RPMI8226 (cell line): ENCODE results near the gene CYBA.

Source experiments
- DNase-seq: peaks from one replicate; pipeline ENCODE4 v3.0.0-alpha.2; 2015

The CYBA gene

DNA sequence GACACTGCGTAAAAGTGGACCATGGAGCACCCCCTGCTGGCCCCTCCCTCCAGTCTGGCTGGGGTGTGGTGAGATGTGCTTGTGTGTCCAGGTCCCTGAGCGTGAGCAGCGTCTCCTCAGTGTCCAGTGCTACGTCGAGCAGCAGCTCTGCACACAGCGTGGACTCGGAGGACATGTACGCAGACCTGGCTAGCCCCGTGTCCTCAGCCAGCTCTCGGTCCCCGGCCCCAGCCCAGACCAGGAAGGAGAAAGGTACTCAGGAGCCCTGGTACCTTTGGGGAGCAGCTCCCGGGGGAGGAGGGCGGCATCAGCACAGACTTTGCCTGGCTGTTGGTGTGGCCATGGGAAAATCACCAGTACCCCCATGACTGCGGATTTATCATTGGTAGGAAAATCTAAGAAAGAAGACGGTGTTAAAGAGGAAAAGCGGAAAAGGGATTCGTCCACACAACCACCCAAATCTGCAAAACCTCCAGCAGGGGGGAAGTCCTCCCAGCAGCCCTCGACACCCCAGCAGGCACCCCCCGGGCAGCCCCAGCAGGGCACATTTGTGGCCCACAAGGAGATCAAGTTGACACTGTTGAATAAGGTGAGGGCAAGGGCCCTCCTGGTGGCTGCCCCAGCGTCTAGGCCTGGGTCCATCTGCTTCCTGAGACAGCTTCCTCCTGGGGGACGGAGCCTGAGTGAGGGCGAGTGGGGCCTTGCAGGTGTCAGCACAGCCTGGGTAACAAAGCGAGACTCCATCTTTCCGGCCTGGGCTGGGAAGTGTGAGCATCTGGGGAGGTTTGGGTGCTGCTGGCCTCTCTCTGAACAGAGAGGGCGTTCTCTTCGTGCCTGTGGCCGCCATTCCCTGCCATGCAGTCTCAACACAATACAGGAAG lies 23.1 kb downstream of the CYBA start:
- DNase-seq: no peak

DNA sequence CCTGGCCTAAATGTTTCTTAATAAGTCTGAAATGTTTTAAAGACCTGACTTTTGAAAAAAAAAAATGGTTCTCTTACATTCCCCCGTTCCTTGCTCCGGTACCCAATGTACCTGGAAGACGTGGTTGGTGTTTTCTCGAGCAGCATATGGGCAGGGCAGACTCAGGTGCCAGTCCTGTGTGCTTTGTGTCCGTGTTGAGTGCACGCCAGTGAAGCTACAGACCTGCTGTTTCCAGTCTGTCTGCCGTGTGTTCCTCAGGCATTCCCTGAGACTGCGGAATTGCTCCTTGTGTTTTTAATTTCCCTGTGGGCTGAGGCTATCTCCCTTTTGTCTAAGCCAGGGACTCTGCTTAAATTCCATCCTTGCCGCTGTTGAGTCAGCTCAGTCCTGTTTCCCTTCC lies 24.2 kb downstream of the CYBA start:
- no peak for DNase-seq

GRCh38 chr16:88624977-88625576 lies 25.8 kb downstream of the CYBA start:
- no peak for DNase-seq

DNA sequence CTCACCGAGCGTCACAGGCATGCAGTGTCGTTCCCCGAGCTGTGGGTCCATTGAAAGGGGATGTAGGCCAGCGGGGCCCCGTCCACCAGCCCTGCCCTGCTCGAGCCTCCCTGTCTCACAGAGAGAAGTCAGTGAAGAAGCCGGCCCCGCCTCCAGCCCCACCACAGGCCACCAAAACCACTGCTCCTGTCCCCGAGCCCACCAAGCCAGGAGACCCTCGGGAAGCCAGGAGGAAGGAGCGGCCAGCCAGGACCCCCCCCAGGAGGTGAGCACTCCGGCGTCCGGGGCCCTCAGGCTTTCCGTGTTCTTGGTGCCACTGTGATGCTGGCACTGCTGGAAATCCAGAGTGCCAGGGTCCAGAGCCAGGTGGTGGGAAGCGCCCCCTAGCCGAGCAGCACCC lies 26.4 kb downstream of the CYBA start:
- no peak for DNase-seq

DNA sequence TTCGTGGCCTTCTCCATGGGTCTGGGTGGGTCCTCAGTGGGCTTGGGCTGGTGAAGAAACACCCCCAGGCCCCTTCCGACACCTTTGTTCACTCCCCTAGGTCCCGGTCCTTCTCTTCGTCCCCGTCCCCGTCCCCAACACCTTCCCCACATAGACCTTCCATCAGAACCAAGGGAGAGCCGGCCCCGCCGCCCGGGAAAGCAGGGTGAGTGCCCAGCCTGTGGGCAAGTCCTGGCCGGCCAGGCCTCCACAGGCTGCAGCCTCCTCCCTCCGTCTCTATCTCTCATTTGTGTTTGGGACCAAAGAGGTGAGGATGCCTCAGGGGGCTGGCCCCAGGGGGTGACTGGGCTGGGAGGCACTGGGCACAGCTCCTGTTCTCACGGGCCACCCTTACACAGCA lies 27.0 kb downstream of the CYBA start:
- DNase-seq: no peak

GRCh38 chr16:88622866-88623265 lies 28.0 kb downstream of the CYBA start:
- no peak for DNase-seq

DNA sequence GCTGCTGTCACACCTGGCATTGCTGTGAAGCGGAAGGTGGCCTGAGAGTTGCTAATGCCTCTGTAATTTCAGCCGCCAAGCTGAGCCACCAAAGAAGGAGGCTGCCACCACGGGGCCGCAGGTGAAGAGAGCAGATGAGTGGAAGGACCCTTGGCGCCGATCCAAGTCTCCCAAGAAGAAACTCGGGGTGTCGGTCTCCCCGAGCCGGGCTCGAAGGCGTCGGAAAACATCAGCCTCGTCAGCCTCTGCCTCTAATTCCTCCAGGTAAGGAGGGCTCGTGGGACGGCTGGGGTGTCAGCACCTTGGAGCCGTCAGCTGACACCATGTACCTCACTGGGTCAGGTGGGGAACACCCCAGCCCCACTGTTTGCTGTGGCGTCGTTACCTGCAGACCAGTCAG lies 28.7 kb downstream of the CYBA start:
- DNase-seq: no peak

DNA sequence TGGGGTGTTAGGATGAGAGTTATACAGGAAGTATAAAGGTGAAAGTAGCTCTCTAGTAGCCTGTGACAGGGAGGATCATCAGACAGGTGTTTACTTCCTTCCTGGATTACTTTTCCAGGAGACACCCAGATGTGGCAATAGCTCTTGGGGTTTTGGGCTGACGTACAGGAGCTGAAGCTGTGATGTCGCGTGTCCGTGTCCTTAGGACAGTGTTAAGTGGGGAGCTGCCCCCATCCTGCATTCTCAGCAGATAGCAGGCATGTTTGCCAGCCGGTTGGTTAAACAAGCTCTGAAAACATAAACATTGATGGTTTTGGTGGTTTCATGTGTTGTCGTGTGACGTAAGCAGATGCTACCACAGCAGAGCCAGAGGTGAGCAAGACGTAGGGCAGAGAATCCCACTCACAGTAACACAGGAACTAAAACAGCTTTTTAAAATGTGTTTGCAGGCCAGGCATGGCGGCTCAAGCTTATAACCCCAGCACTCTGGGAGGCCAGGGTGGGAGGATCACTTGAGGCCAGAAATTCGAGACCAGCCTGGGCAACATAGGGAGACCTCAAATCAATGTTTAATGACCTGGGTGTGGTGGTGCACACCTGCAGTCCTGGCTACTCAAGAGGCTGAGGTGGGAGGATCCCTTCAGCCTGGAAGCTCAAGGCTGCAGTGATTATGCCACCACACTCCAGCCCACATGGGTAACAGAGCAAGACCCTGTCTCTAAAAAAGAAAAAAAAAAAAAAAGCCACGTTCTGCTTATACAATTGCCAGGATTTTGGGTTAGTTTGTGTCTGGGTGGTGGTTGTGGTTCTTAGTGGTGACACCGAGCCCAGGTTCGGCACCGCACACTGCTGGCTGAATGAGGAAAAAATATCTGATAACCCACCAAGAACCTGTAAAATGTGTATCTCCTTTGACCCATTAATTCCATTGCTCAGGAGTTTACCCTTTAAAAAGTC lies 30.7 kb downstream of the CYBA start:
- no peak for DNase-seq

GRCh38 chr16:88618956-88619667 lies 31.7 kb downstream of the CYBA start:
- DNase-seq: no peak

- DNase-seq: no peak
Measured at GRCh38 chr16:88618182-88618955, 32.5 kb downstream of the CYBA start.

GRCh38 chr16:88617268-88618031 lies 33.4 kb downstream of the CYBA start:
- no peak for DNase-seq

GRCh38 chr16:88616736-88617135 lies 34.1 kb downstream of the CYBA start:
- no peak for DNase-seq

DNA sequence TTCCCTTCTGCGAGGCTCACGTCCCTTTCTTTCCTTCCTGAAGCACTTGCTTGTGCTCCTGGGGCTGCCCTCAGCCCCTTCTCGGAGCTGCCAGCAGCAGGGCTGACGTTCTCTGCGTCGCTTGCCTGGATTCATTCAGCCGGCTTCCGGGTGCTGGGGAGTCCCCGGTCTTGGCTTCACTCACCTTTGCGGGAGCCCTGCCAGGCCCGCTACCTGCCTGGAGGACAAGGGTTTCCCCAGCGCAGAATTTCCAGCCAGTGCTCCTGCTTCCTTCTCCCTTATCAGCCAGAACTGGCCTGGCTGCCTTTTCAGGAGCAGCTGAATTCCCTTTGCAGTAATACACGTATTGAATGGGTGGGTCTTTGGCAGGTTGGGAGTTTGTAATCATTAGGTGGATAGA lies 34.5 kb downstream of the CYBA start:
- no peak for DNase-seq

GRCh38 chr16:88614818-88615580 lies 35.9 kb downstream of the CYBA start:
- DNase-seq: no peak

DNA sequence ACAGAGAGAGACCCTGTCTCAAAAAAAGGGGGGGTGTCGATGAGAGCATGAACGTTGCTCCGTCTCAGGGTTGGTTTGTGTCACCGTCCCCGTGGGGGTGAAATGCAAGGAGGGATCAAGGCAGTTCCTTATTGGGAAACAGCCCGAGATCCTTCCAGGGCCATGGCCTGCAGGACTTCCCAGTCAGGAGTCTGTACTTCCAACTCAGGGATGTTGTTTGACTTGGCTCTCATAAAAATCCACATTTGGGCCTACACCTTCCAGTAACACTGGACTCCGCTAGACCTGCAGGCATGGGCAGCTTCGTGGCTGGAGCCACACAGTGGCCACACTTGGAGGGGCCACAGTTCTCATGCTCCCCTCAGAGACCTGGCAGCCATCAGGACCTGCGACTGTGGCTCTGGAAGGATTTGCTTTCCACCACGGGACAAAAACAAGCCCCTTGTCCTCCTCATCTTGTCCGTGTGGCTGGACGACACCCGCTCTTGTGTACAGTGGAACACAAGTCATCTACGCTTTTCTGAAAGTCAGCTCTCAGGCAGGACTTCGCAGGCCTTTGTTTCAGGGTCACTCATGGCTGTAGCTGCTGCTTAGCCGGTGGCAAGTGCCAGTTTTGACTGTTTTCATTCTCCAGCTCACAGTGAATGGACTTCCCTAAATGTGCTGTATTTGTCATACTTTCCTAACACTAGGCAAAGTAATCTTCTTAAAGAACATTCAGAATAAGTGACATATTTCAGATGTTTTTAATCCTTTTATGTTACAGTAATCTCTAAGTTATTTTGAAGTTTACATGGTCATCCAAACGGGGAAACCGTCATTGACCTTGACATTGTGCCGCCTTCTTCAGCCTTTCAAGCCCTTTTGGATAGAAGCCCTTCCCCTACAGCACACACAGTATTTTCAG lies 36.7 kb downstream of the CYBA start:
- no peak for DNase-seq

GRCh38 chr16:88613293-88613692 lies 37.6 kb downstream of the CYBA start:
- DNase-seq: no peak

- DNase-seq: no peak
Measured at GRCh38 chr16:88610909-88611812, 39.7 kb downstream of the CYBA start.

GRCh38 chr16:88610080-88610479 lies 40.8 kb downstream of the CYBA start:
- DNase-seq: no peak
